Subcutaneous abdominal adipose tissue (tissue), 5 donors: ENCODE measurements around the gene ACO2.

Experiments
- H3K27ac ChIP-seq: one replicate; pipeline ENCODE4 v1.7.0; 2013; ENCODE audit warnings: low read depth, mild to moderate bottlenecking, inconsistent platforms, low read length, moderate library complexity
- H3K27me3 ChIP-seq, 5 donors: one replicate each; pipeline ENCODE4 v1.7.0; 2013; ENCODE audit warnings: low read length in 5 of 5, inconsistent platforms in 1 of 5; ENCODE audit not compliant: control insufficient read depth in 5 of 5, insufficient read depth in 4 of 5
- H3K36me3 ChIP-seq, 5 donors: one replicate each; pipeline ENCODE4 v1.7.0; 2013; ENCODE audit warnings: low read length in 5 of 5; ENCODE audit not compliant: control insufficient read depth in 5 of 5, insufficient read depth in 5 of 5
- H3K4me1 ChIP-seq, 5 donors: one replicate each; pipeline ENCODE4 v1.7.0; 2013; ENCODE audit warnings: low read length in 5 of 5, mild to moderate bottlenecking in 3 of 5, moderate library complexity in 1 of 5; ENCODE audit not compliant: control insufficient read depth in 5 of 5, insufficient read depth in 5 of 5
- H3K4me3 ChIP-seq, 5 donors: one replicate each; pipeline ENCODE4 v1.7.0; 2013; ENCODE audit warnings: low read length in 5 of 5, low read depth in 1 of 5
- H3K9ac ChIP-seq, 5 donors: one replicate each; pipeline ENCODE4 v1.7.0; 2013; ENCODE audit warnings: low read length in 5 of 5, mild to moderate bottlenecking in 4 of 5, moderate library complexity in 3 of 5
- H3K9me3 ChIP-seq, 5 donors: one replicate each; pipeline ENCODE4 v1.7.0; 2013; ENCODE audit warnings: low read length in 5 of 5; ENCODE audit not compliant: control insufficient read depth in 5 of 5
- donor health status: healthy.
- donor health status: healthy.
- donor health status: healthy.
- donor health status: healthy.
- donor health status: healthy.

The ACO2 gene

GRCh38 chr22:41528132-41528766, 59.3 kb downstream of the ACO2 start:
- Histone ChIP-seq H3K9me3 (no peaks in the 10 kb centered on the region), H3K36me3 (peaks cover 0 to 92% (median 85%) of the 10 kb centered on the region in 5 donors), H3K9ac (no peak overlapping the region), H3K27me3 (no peaks in the 10 kb centered on the region), H3K4me1 (peaks cover 10 to 45% (median 28%) of the 10 kb centered on the region in 5 donors), H3K4me3 (no peak overlapping the region), H3K27ac (no peak overlapping the region)

- Histone ChIP-seq H3K9ac (no peak overlapping the region), H3K4me1 (peaks cover 7 to 40% (median 20%) of the 10 kb centered on the region in 5 donors), H3K27me3 (no peaks in the 10 kb centered on the region), H3K36me3 (peaks cover 0 to 88% (median 78%) of the 10 kb centered on the region in 5 donors), H3K4me3 (no peak overlapping the region), H3K27ac (no peak overlapping the region), H3K9me3 (no peaks in the 10 kb centered on the region)
Observed at GRCh38 chr22:41528938-41529561, 60.1 kb downstream of the ACO2 start.

- Histone ChIP-seq H3K4me1 (peaks cover 2 to 20% (median 5%) of the 10 kb centered on the region in 5 donors), H3K9me3 (no peaks in the 10 kb centered on the region), H3K9ac (peak overlapping the region in 1 of 5 donors; percentile 22), H3K4me3 (no peak overlapping the region), H3K36me3 (peaks cover 0 to 80% (median 63%) of the 10 kb centered on the region in 5 donors), H3K27ac (no peak overlapping the region), H3K27me3 (no peaks in the 10 kb centered on the region)
Observed at GRCh38 chr22:41530890-41531714, 62.2 kb downstream of the ACO2 start.

GRCh38 chr22:41531715-41532477, 63.0 kb downstream of the ACO2 start:
- Histone ChIP-seq H3K9me3 (no peaks in the 10 kb centered on the region), H3K4me1 (peaks cover 0 to 12% (median 0%) of the 10 kb centered on the region in 5 donors), H3K36me3 (peaks cover 0 to 72% (median 56%) of the 10 kb centered on the region in 5 donors), H3K27ac (no peak overlapping the region), H3K27me3 (no peaks in the 10 kb centered on the region), H3K9ac (peak overlapping the region in 1 of 5 donors; percentile 22), H3K4me3 (no peak overlapping the region)

- Histone ChIP-seq H3K27ac (no peak overlapping the region), H3K4me3 (no peak overlapping the region), H3K9me3 (no peaks in the 10 kb centered on the region), H3K9ac (peak overlapping the region in 1 of 5 donors; percentile 26), H3K36me3 (peaks cover 0 to 64% (median 49%) of the 10 kb centered on the region in 5 donors), H3K27me3 (no peaks in the 10 kb centered on the region), H3K4me1 (peaks cover 0 to 12% (median 0%) of the 10 kb centered on the region in 5 donors)
Observed at GRCh38 chr22:41532908-41533825, 64.2 kb downstream of the ACO2 start.

- H3K4me1 ChIP-seq, result peaks cover 0 to 12% (median 0%) of the 10 kb centered on the region in 5 donors
- peaks cover 0 to 57% (median 43%) of the 10 kb centered on the region in 5 donors for H3K36me3 ChIP-seq
- H3K9ac ChIP-seq, result no peak overlapping the region
- no peak overlapping the region for H3K27ac ChIP-seq
- H3K27me3 ChIP-seq, result no peaks in the 10 kb centered on the region
- H3K9me3 ChIP-seq, result no peaks in the 10 kb centered on the region
- no peak overlapping the region for H3K4me3 ChIP-seq
Observed at GRCh38 chr22:41534219-41534618, 65.3 kb downstream of the ACO2 start.

- Histone ChIP-seq H3K9me3 (no peaks in the 10 kb centered on the region), H3K4me1 (peaks cover 0 to 12% (median 0%) of the 10 kb centered on the region in 5 donors), H3K27ac (no peak overlapping the region), H3K4me3 (no peak overlapping the region), H3K27me3 (no peaks in the 10 kb centered on the region), H3K9ac (no peak overlapping the region), H3K36me3 (peaks cover 0 to 59% (median 40%) of the 10 kb centered on the region in 5 donors)
Observed at GRCh38 chr22:41535244-41535643, 66.3 kb downstream of the ACO2 start.

GRCh38 chr22:41537203-41537602, 68.3 kb downstream of the ACO2 start:
- no peaks in the 10 kb centered on the region for H3K9me3 ChIP-seq
- no peak overlapping the region for H3K4me3 ChIP-seq
- H3K9ac ChIP-seq, result no peak overlapping the region
- peaks cover 0 to 49% (median 25%) of the 10 kb centered on the region in 5 donors for H3K36me3 ChIP-seq
- H3K27ac ChIP-seq, result no peak overlapping the region
- H3K4me1 ChIP-seq, result peaks cover 2 to 19% (median 6%) of the 10 kb centered on the region in 5 donors
- no peaks in the 10 kb centered on the region for H3K27me3 ChIP-seq

- Histone ChIP-seq H3K9me3 (no peaks in the 10 kb centered on the region), H3K9ac (no peak overlapping the region), H3K27ac (no peak overlapping the region), H3K36me3 (peaks cover 0 to 44% (median 19%) of the 10 kb centered on the region in 5 donors), H3K4me1 (peaks cover 2 to 26% (median 18%) of the 10 kb centered on the region in 5 donors), H3K27me3 (no peaks in the 10 kb centered on the region), H3K4me3 (no peak overlapping the region)
Observed at GRCh38 chr22:41538583-41538982, 69.7 kb downstream of the ACO2 start.
